Stimulated activated CD4-positive, alpha-beta T cell treated with anti-CD3 and anti-CD28 coated beads, Interleukin-12 subunit alpha, Interleukin-12 subunit beta, amount 100 ng/mL, for 48 hours (primary cell): ENCODE data around the gene SLC52A1.

Source experiments
- DNase-seq, 3 donors: peaks; one replicate each; pipeline ENCODE4 v3.0.0-alpha.2; 2020; ENCODE audit warnings: low read depth in 2 of 3, low spot score in 1 of 3

Gene SLC52A1

DNA sequence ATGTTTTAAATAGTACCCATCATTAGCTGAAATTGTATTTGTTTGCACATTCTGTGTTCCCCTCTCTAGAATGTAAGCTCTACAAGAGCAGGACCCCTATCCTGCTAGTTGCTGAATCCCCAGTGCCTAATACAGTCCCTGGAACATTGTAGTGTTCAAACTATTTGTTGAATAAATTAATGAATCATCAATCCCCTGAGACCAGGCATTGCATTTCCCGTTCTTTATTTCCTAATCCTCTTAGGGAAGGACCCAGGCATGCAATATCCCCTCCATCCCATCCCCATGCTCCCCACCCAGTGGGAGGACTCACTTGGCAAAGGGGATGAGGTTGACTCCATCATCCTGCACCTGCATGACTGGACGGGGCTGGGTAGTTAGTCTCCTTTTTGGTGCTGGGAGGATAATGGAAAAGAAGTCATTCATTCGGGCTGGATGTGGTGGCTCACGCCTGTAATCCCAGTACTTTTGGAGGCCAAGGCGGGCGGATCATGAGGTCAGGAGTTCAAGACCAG, 41.1 kb downstream of the SLC52A1 start:
- no peak for DNase-seq

DNA sequence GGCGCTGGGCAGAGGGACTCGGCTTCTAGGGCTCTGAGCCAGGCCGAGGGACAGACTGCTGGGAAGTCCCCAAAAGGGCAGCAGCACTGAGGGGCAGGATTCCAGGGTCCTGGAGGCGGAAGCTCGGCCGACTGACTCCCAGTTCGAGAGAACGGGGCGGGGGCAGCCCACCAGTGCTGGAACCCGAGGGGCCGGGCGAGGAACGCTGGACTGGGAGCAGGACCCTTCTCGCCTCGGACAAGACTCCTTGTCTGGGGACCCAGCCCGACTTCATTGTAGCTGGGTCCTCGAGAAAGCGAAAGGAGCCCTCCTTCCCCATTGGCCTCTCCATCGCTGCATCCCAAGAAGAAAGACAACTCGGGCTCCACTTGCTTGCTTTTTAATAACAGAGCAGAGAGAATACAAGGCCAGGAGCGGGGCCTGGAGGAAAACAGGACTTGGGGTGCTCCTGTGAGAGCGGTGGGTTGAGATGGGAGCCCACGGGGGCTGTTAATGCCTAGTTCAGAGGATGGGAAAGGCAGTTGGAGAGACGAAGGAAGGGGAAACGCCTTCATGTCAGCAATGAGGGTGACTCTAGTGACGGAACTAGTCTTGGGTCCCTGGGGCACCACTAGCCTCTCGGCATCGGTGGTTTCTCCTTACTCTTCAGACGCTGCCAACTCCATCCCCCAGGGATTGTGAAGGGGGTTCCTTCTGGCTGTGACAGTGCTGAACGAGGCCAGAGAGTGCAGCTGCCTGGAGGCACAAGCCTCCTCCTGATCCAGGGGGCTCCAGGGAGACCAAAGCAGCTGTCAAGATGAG, 47.3 kb downstream of the SLC52A1 start:
- DNase-seq = no peak

DNA sequence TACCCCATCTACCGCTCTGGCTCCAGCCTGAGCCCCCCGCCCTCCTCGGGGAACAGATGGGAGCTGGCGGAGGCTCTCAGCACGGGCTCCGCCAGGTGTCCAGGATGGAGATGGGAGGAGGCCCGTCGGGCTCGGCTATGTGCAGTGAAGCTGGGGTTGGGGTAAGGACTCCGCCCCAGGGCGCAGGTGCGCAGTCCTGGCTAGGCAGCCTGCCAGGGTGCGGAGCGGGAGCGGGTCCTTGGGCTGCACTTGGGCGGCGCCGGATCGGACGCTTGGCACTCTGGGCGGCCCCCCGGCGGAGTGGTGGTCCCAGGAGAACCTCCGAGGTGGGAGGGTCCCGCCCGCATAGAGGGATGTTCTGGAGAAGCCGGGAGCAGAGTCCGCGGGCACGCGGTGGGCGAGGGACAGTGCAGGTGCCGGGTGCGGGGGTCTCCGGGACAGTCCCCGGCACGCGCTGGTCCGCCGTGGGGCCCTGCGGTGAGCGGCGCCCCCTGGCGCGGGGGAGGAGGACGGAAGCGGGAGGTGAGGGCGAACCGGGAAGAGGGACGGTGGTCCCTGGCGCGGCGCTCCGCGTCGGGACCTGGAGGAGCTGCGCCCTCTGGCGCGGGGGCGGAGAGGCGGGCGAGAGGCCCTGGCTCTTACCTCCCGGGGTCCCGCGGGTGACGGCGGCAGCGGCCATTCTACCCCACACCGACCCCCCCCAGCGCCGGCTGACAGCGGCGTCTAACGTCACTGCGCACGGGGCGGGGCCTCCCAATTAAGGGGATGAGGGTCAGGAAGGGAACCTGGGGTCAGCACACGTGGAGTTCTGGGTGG, 48.1 kb downstream of the SLC52A1 start, which contains the start of gene CAMTA2:
CAMTA2 (minus strand) TSS at position 725 of the 816 bp plus-strand sequence. CDS start 1,453 bp downstream, outside the sequence.
- peak; percentile 71 to 86 (median 81) for DNase-seq

DNA sequence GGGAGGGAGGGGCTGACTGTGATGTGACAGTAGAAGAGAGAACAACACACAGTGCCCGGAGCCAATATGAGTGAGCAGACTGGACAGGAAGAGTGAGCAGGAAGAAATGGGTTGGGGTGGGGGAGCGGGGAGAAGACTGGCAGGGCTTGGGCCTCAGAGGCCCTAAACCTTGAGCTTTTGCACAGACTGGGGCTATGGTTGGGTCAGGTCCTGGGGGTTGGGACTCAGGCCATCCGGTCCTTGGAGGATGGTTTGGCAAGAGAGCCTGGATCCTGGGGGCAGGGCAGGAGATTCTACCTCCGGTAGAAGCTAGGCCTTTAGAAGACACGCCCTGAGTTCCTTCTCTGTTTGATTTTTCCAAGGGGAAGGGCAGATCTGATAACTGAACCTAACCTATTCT, 48.8 kb downstream of the SLC52A1 start:
- no peak for DNase-seq
